Putamen (tissue), 1 donor: ENCODE measurements around the gene CNTNAP3.
"Not testable (repeated sequence)": the region's sequence is repeated elsewhere in the genome, so short reads cannot be mapped to it uniquely, and the experiment has no call there.

Experiments used
- DNase-seq: peaks from one replicate; pipeline ENCODE4 v3.0.0-alpha.2; 2016; ENCODE audit warnings: low spot score

Gene CNTNAP3

GRCh38 chr9:39067683-39068082 lies 220.3 kb downstream of the CNTNAP3 start:
- not testable (repeated sequence) for DNase-seq

- not testable (repeated sequence) for DNase-seq
Measured at GRCh38 chr9:39062966-39063365, 225.0 kb downstream of the CNTNAP3 start.

DNA sequence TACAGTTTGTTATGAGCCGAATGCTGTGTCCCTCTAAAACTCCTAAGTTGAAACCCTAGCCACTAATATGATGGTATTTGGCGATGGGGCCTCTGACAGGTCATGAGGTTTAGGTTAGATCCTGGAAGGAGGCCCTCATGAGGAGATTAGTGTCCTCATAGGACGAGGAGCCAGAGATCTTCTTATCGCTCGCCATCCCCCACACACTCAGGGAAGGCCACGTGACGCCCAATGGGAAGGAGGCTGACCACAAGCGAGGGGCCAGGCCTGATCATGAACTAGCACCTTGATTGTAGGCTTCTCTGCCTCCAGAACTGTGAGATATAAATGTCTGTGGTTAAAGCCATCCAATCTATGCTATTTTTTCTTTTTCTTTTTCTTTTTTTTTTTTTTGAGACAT lies 233.5 kb downstream of the CNTNAP3 start:
- not testable (repeated sequence) for DNase-seq

DNA sequence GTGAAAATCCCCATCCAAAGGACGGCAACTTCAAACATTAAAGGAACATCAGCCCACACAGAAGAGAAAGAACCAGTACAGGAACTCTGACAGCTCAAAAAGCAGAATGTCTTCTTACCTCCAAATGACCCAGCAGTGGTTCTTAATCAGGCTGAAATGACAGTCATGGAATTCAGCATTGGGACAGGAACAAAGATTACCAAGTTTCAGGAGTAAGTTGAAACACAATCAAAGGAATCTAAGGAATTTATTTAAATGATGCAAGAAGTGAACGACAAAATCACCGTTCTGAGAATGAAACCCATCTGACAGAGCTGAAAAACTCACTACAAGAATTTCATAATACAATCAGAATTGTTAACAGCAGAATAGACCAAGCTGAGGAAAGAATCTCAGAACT lies 241.1 kb downstream of the CNTNAP3 start:
- not testable (repeated sequence) for DNase-seq

DNA sequence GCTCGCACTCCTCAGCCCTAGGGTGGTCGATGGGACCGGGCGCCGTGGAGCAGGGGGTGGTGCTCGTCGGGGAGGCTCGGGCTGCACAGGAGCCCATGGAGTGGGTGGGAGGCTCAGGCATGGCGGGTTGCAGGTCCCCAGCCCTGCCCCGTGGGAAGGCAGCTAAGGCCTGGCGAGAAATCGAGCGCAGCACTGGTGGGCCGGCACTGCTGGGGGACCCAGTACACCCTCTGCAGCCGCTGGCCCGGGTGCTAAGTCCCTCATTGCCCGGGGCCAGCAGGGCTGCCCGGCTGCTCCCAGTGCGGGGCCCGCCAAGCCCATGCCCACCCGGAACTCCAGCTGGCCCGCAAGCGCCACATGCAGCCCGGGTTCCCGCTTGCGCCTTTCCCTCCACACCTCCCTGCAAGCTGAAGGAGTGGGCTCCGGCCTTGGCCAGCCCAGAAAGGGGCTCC lies 245.6 kb downstream of the CNTNAP3 start:
- DNase-seq = not testable (repeated sequence)

DNA sequence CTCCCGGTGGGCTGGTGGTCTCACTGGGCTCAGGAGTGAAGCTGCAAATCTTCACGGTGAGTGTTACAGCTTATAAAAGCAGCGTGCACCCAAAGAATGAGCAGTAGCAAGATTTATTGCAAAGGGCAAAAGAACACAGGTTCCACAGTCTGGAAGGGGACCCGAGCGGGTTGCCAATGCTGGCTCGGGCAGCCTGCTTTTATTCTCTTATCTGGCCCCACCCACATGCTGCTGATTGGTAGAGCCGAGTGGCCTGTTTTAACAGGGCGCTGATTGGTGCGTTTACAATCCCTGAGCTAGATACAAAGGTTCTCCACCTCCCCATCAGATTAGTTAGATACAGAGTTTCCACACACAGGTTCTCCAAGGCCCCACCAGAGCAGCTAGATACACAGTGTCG lies 246.2 kb downstream of the CNTNAP3 start:
- DNase-seq = not testable (repeated sequence)

- not testable (repeated sequence) for DNase-seq
Measured at GRCh38 chr9:39039148-39039547, 248.8 kb downstream of the CNTNAP3 start.

DNA sequence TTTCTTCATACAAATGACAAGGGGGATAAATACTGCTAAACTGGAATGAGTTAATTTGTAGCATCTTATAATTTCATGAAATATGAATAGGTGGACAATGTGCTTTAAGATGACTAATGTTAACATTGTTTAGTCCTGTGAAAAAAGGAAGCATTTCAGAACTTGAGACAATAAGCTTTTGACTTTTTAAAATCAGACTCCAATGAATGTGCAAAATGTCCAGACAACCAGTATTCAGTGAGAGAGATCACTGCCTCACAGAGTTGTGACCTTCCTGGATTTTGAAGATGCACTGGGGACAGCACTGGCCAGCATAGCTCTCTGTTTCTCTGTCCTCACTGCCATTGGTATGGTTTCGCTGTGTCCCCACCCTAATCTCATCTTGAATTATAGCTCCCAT lies 249.7 kb downstream of the CNTNAP3 start:
- DNase-seq = not testable (repeated sequence)

DNA sequence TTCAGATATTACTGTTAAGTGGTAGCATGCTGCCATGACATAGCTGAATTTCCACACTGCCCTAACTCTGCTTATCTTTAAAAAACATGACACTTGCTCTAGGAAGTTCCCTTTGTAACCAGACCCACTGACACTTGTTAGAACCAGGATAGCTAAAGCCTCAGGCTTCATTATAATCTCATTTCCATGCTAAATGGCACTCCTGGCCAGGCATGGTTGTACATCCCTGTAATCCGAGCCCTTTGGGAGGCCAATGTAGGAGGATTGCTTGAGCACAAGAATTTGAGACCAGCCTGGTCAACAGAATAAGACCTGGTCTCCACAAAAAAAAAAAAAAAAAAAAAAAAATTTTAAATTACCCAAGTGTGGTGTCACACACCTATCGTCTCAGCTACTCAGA lies 254.1 kb downstream of the CNTNAP3 start:
- not testable (repeated sequence) for DNase-seq

DNA sequence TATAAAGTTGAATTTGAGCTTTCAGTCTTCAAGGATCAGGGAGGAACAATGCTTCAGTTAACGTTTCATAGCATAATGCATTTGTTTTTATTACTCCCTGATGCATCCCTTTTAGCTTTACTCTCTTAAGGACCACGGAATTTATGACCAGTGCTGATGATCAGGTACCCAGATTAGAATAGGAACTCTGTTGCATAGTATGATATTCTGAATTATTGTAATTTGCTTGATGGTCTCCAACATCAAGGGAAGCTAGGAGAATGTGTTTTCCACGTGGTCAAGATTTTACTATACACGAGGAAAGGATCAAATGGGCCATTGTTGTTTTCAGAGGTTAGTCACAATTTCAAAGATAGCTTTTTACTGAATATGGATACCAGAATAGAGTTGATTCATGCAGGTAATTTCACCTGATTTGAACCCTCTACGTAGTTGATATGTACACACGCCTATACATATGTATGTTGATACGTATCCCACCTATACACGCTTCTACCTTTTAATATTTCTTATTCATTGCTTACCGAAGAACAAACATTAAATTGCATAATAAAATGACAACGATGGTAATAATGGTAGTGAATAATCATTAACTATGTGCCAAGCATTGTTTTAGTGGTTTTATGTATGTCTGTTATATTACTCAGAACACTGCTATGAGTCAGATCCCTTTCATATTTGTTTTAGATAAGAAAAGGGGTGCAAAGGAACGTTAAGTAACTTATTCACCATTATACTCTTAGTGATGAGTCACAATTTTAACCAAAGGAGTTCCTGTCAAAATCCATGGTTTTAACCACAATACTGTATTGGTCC lies 257.6 kb downstream of the CNTNAP3 start:
- not testable (repeated sequence) for DNase-seq

GRCh38 chr9:39028855-39029254 lies 259.1 kb downstream of the CNTNAP3 start:
- DNase-seq = not testable (repeated sequence)

DNA sequence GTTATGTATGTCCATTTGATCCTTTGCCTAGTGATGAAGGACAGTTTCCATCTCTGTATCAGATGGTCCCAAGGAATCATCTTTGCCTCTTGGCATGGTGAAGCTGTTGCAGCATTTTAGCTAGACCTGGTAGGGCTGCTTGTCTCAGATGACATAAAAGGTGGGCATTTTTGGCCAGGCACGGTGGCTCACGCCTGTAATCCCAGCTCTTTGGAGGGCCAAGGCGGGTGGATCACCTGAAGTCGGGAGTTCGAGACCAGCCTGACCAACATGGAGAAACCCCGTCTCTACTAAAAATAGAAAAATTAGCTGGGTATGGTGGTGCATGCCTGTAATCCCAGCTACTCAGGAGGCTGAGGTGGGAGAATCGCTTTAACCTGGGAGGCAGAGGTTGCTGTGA lies 259.8 kb downstream of the CNTNAP3 start:
- not testable (repeated sequence) for DNase-seq

DNA sequence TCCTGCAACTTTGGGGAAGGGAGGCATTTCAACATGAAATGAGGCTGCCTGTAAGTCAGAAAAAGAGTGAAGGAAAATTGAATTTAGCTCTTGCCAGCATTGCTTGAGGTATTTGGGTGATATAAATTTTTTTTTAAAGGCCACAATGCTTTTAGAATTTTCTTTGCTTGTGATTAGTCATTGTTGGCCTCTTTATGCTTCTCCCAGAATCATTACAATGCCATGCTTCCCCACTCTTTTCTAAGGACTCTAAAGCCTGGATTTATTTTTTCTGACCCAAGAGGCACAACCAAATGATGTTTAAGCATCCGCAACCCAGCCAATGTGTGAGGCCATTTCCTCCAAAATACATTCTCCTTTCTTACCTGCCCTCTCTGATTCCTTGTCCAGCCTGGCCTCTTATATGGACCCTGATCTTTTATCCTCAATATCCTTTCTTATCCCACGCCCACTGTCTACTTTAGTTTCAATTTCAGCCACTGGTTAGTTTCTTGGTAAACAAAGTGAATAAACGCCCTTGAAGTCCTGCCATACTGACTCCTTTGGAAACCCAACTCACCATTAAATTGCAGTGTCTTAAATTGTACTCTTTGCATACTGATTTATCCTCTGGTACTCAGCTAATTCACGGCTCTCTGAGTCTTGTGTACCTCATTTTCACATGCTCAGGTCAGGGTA lies 261.9 kb downstream of the CNTNAP3 start:
- not testable (repeated sequence) for DNase-seq
